ENCODE data around the gene SLC10A7. TPM values are rescaled to one million over a fixed set of nuclear protein-coding genes. Genes with fewer than 3 reads are reported as not detected.

Gene SLC10A7
- total and polyA plus RNA-seq, 2 donors (not counting 1 experiment from before 2014, with no cell fraction given), result 5.7 to 18.3 TPM

GRCh38 chr4:146271466-146271865, 250.3 kb downstream of the SLC10A7 start:
- Histone ChIP-seq H3K4me3 (ENCODE audit: control extremely low read depth in 1 of 5, extremely low read depth in 1 of 5, insufficient read depth in 1 of 5, low read depth in 2 of 5, low read length in 4 of 5) (no peak overlapping the region), H3K9ac (ENCODE audit: low read length) (no peak overlapping the region), H2AFZ (ENCODE audit: insufficient read depth, low read depth, low read length, poor library complexity, severe bottlenecking) (no peak overlapping the region), H4K20me1 (ENCODE audit: control insufficient read depth, insufficient read depth, low read length, poor library complexity, severe bottlenecking) (no peaks in the 10 kb centered on the region), H3K9me3 (ENCODE audit: control extremely low read depth in 1 of 3, control insufficient read depth in 2 of 3, insufficient read depth in 1 of 3, low read length in 2 of 3) (no peaks in the 10 kb centered on the region), H3K4me2 (replicated peaks; ENCODE audit: low read depth, low read length, poor library complexity, severe bottlenecking) (no peak overlapping the region), H3K27me3 (replicated peaks in 1 of 4; ENCODE audit: control extremely low read depth in 1 of 4, control insufficient read depth in 3 of 4, insufficient read depth in 4 of 4, low read length in 3 of 4) (no peaks in the 10 kb centered on the region), H3K36me3 (replicated peaks in 1 of 2; ENCODE audit: control extremely low read depth in 1 of 2, control insufficient read depth in 1 of 2, extremely low read depth in 1 of 2, insufficient read depth in 2 of 2, low read length in 1 of 2) (no peaks in the 10 kb centered on the region), H3K79me2 (ENCODE audit: control insufficient read depth, insufficient read depth, low read length) (no peaks in the 10 kb centered on the region), H3K27ac (ENCODE audit: low read length in 2 of 2) (no peak overlapping the region), H3K4me1 (ENCODE audit: control insufficient read depth in 2 of 2, insufficient read depth in 2 of 2, low read length in 2 of 2) (no peaks in the 10 kb centered on the region)
- WGBS (ENCODE audit: insufficient coverage), result 95% methylated on average over 3 of the region's 3 CpGs
- Mint-ChIP-seq H3K27ac (no peak overlapping the region), H3K9me3 (ENCODE audit: insufficient read depth) (no peaks in the 10 kb centered on the region), H3K4me3 (no peak overlapping the region), H3K4me1 (no peaks in the 10 kb centered on the region), H3K27me3 (no peaks in the 10 kb centered on the region)
- intact Hi-C loops (cut with micrococcal nuclease), result no loop called here
- TF ChIP-seq EZH2 (IDR thresholded peaks at IDR 0.05; ENCODE audit: borderline replicate concordance, insufficient read depth, low read depth, low read length, poor library complexity, severe bottlenecking), result no peak
- TF ChIP-seq CTCF (IDR thresholded peaks at IDR 0.05), result no peak
- POLR2A ChIA-PET, result no interaction called here
- DNase-seq, result no peak
- no peak for ATAC-seq (ENCODE audit: low read depth)
- CTCF ChIA-PET, result no interaction called here

- Mint-ChIP-seq H3K4me1 (no peaks in the 10 kb centered on the region), H3K27me3 (no peaks in the 10 kb centered on the region), H3K9me3 (ENCODE audit: insufficient read depth) (no peaks in the 10 kb centered on the region), H3K4me3 (no peak overlapping the region), H3K27ac (no peak overlapping the region)
- TF ChIP-seq CTCF (IDR thresholded peaks at IDR 0.05) (no peak), EZH2 (IDR thresholded peaks at IDR 0.05; ENCODE audit: borderline replicate concordance, insufficient read depth, low read depth, low read length, poor library complexity, severe bottlenecking) (no peak)
- Histone ChIP-seq H3K4me2 (replicated peaks; ENCODE audit: low read depth, low read length, poor library complexity, severe bottlenecking) (no peak overlapping the region), H3K36me3 (replicated peaks in 1 of 2; ENCODE audit: control extremely low read depth in 1 of 2, control insufficient read depth in 1 of 2, extremely low read depth in 1 of 2, insufficient read depth in 2 of 2, low read length in 1 of 2) (no peaks in the 10 kb centered on the region), H3K79me2 (ENCODE audit: control insufficient read depth, insufficient read depth, low read length) (no peaks in the 10 kb centered on the region), H3K9me3 (ENCODE audit: control extremely low read depth in 1 of 3, control insufficient read depth in 2 of 3, insufficient read depth in 1 of 3, low read length in 2 of 3) (no peaks in the 10 kb centered on the region), H3K4me1 (ENCODE audit: control insufficient read depth in 2 of 2, insufficient read depth in 2 of 2, low read length in 2 of 2) (no peaks in the 10 kb centered on the region), H2AFZ (ENCODE audit: insufficient read depth, low read depth, low read length, poor library complexity, severe bottlenecking) (no peak overlapping the region), H3K27ac (ENCODE audit: low read length in 2 of 2) (no peak overlapping the region), H3K9ac (ENCODE audit: low read length) (no peak overlapping the region), H4K20me1 (ENCODE audit: control insufficient read depth, insufficient read depth, low read length, poor library complexity, severe bottlenecking) (no peaks in the 10 kb centered on the region), H3K27me3 (replicated peaks in 1 of 4; ENCODE audit: control extremely low read depth in 1 of 4, control insufficient read depth in 3 of 4, insufficient read depth in 4 of 4, low read length in 3 of 4) (no peaks in the 10 kb centered on the region), H3K4me3 (ENCODE audit: control extremely low read depth in 1 of 5, extremely low read depth in 1 of 5, insufficient read depth in 1 of 5, low read depth in 2 of 5, low read length in 4 of 5) (no peak overlapping the region)
- ATAC-seq (ENCODE audit: low read depth) (no peak), DNase-seq (no peak)
- no CpG with 5 or more reads among the region's 2 CpGs for WGBS (ENCODE audit: insufficient coverage)
- ChIA-PET POLR2A (no interaction called here), CTCF (interaction anchor here (1.6 kb wide), 1 partner anchor 27 kb away, joined by 3 read pairs; no protein-coding TSS in a partner anchor)
- intact Hi-C loops (cut with micrococcal nuclease), result no loop called here
Measured at GRCh38 chr4:146269228-146269653, 252.5 kb downstream of the SLC10A7 start.

All from B cell (primary cell).